IMR-90 (cell line): ENCODE data around the gene RCOR3. TPM values are rescaled to one million over a fixed set of nuclear protein-coding genes. Genes with fewer than 3 reads are reported as not detected.
A peak's percentile ranks its signal among the peaks of the same experiment; 100 is the strongest.

Experiments used
- ATAC-seq: fragments of 200-7000 bp; cut with Tn5 transposase; 2 replicates; pipeline ENCODE4 v1.9.1; 2020; ENCODE audit warnings: low read depth, mild to moderate bottlenecking, moderate library complexity
- BruUV-seq: library from RNA; stranded (reverse); fragments of 400-500 nt; replicated peaks from 2 replicates; lab custom pipeline; 2021; lab: Mats Ljungman, UMichigan
- CTCF ChIA-PET: fragments of 300-600 bp; formaldehyde crosslinking; extraction: SDS; loops from one replicate; lab custom pipeline; 2021; ENCODE audit warnings: antibody characterized with exemption; lab: Yijun Ruan, JAX
- POLR2A ChIA-PET: fragments of 300-600 bp; sonication (Branson Sonifier 250); formaldehyde crosslinking; loops from one replicate; lab custom pipeline; 2022; ENCODE audit warnings: antibody characterized with exemption; ENCODE audit not compliant: unreplicated experiment; lab: Charles Lee
- DNase-seq: peaks from one replicate; pipeline ENCODE4 v3.0.0; 2013
- H2AFZ ChIP-seq: replicated peaks from 2 replicates; pipeline ENCODE3; 2013; ENCODE audit warnings: low read length, mild to moderate bottlenecking; ENCODE audit not compliant: poor library complexity
- H2AK5ac ChIP-seq: 2 replicates; pipeline ENCODE4 v1.6.1; 2013; ENCODE audit warnings: low read depth, low read length, inconsistent platforms
- H2AK9ac ChIP-seq: replicated peaks from 2 replicates; pipeline ENCODE3; 2013; ENCODE audit warnings: mild to moderate bottlenecking, low read depth, low read length, moderate library complexity; ENCODE audit not compliant: poor library complexity
- H2BK120ac ChIP-seq: 2 replicates; pipeline ENCODE4 v1.6.1; 2013; ENCODE audit warnings: low read depth, low read length, inconsistent platforms
- H2BK15ac ChIP-seq: 3 replicates; pipeline ENCODE4 v1.6.1; 2013; ENCODE audit warnings: low read depth, low read length, inconsistent platforms
- H2BK20ac ChIP-seq: 2 replicates; pipeline ENCODE4 v1.6.1; 2013; ENCODE audit warnings: low read depth, mild to moderate bottlenecking, inconsistent platforms, low read length, moderate library complexity
- H2BK5ac ChIP-seq: 2 replicates; pipeline ENCODE4 v1.6.1; 2013; ENCODE audit warnings: mild to moderate bottlenecking, low read depth, low read length, inconsistent platforms; ENCODE audit not compliant: poor library complexity, severe bottlenecking
- H3K14ac ChIP-seq: replicated peaks from 2 replicates; pipeline ENCODE4 v1.6.1; 2013; ENCODE audit warnings: low read depth, low read length, inconsistent platforms
- H3K18ac ChIP-seq: 2 replicates; pipeline ENCODE4 v1.6.1; 2013; ENCODE audit warnings: low read depth, low read length, control low read depth
- H3K23ac ChIP-seq: 2 replicates; pipeline ENCODE4 v1.6.1; 2013; ENCODE audit warnings: low read depth, low read length, inconsistent platforms
- H3K27ac ChIP-seq: 2 replicates; pipeline ENCODE4 v1.5.1; 2013; ENCODE audit warnings: mild to moderate bottlenecking, control low read depth, low read length; ENCODE audit not compliant: insufficient read depth
- H3K27me3 ChIP-seq: 2 replicates; pipeline ENCODE4 v1.6.1; 2013; ENCODE audit warnings: low read length; ENCODE audit not compliant: control insufficient read depth, insufficient read depth
- H3K36me3 ChIP-seq: 2 replicates; pipeline ENCODE4 v1.6.1; 2013; ENCODE audit warnings: low read length, mixed read lengths; ENCODE audit not compliant: control insufficient read depth, insufficient read depth
- H3K4ac ChIP-seq: 2 replicates; pipeline ENCODE4 v1.6.1; 2013; ENCODE audit warnings: low read depth, low read length, inconsistent platforms
- H3K4me1 ChIP-seq: 2 replicates; pipeline ENCODE4 v1.6.1; 2013; ENCODE audit warnings: low read length, mixed read lengths; ENCODE audit not compliant: control insufficient read depth, insufficient read depth
- H3K4me2 ChIP-seq: 2 replicates; pipeline ENCODE4 v1.6.1; 2013; ENCODE audit warnings: low read depth, mild to moderate bottlenecking, control low read depth, low read length, moderate library complexity
- H3K4me3 ChIP-seq: 2 replicates; pipeline ENCODE4 v1.5.1; 2013; ENCODE audit warnings: low read depth, mild to moderate bottlenecking, control low read depth, low read length, moderate library complexity; ENCODE audit not compliant: insufficient read depth
- H3K56ac ChIP-seq: 2 replicates; pipeline ENCODE4 v1.6.1; 2013; ENCODE audit warnings: low read length, inconsistent platforms; ENCODE audit not compliant: insufficient read depth; ENCODE audit errors: extremely low read depth
- H3K79me1 ChIP-seq, 2 experiments: 2 replicates each; pipeline ENCODE4 v1.6.1; 2013; ENCODE audit warnings: low read length in 2 of 2, inconsistent platforms in 1 of 2, low read depth in 1 of 2
- H3K9ac ChIP-seq: 2 replicates; pipeline ENCODE4 v1.6.1; 2013; ENCODE audit warnings: low read depth, low read length, control low read depth
- H3K9me1 ChIP-seq: 2 replicates; pipeline ENCODE4 v1.6.1; 2013; ENCODE audit warnings: low read length, inconsistent platforms; ENCODE audit not compliant: insufficient read depth
- H3K9me3 ChIP-seq: 2 replicates; pipeline ENCODE4 v1.6.1; 2013; ENCODE audit warnings: low read length; ENCODE audit not compliant: control insufficient read depth, insufficient read depth
- H4K20me1 ChIP-seq: 2 replicates; pipeline ENCODE4 v1.6.1; 2013; ENCODE audit warnings: low read length, inconsistent platforms; ENCODE audit not compliant: insufficient read depth
- H4K5ac ChIP-seq: 2 replicates; pipeline ENCODE4 v1.6.1; 2013; ENCODE audit warnings: mild to moderate bottlenecking, low read depth, low read length, control low read depth
- H4K8ac ChIP-seq, 2 experiments: 2 replicates each; pipeline ENCODE4 v1.6.1; 2013; ENCODE audit warnings: low read depth in 2 of 2, low read length in 2 of 2, control low read depth in 1 of 2, inconsistent platforms in 1 of 2
- H4K91ac ChIP-seq: 2 replicates; pipeline ENCODE4 v1.6.1; 2013; ENCODE audit warnings: low read depth, low read length, inconsistent platforms; ENCODE audit not compliant: insufficient read depth
- CEBPB ChIP-seq: IDR thresholded peaks from 2 replicates; pipeline ENCODE4 v1.6.1; 2012; ENCODE audit warnings: low read depth, low read length, improper control_type of control experiment
- RCOR1 ChIP-seq: IDR thresholded peaks from 2 replicates; pipeline ENCODE4 v1.6.1; 2012; ENCODE audit warnings: mild to moderate bottlenecking, low read length, improper control_type of control experiment; ENCODE audit not compliant: insufficient replicate concordance
- WGBS, 2 experiments: methylation state at CpG; one replicate each; pipeline versions ENCODE4 v1.1.5 to v1.1.7; 2013; ENCODE audit warnings: missing lambda C conversion rate in 2 of 2; ENCODE audit not compliant: insufficient read length in 1 of 2; ENCODE audit errors: extremely low coverage in 2 of 2; 5-methylcytosine and 5-hydroxymethylcytosine counted together
- dilution Hi-C: fragments of 300-500 bp; cut with HindIII; formaldehyde crosslinking; loops from one replicate; pipeline ENCODE4 v1.14.3; 2018; ENCODE audit warnings: low sequenced_read_pairs; ENCODE audit not compliant: unreplicated experiment
- in situ Hi-C: fragments of 300-500 bp; cut with MboI; formaldehyde crosslinking; loops from 3 replicates; pipeline ENCODE4 v1.14.3; 2019; ENCODE audit warnings: low sequenced_read_pairs, inconsistent platforms, mixed read lengths
- intact Hi-C: fragments of 100-400 bp; cut with micrococcal nuclease; formaldehyde crosslinking; loops from 2 replicates; pipeline ENCODE4 v1.10.0; 2022
- polyA plus RNA-seq, 3 experiments: library from polyadenylated mRNA; depleted of rRNA; stranded (reverse); fragments of >200 nt; gene quantifications; 2 replicates each; pipeline ENCODE4 v1.2.3, GENCODE V29; 2012; ENCODE audit warnings: low replicate concordance in 1 of 3
- total RNA-seq: library from RNA; depleted of rRNA; stranded (reverse); fragments of >200 nt; gene quantifications from 2 replicates; pipeline ENCODE4 v1.2.3, GENCODE V29; 2012

RCOR3 gene
- total and polyA plus RNA-seq, 2 of the 4 experiments (the other 2 are of a cell fraction), result 8.1 to 16.4 TPM

DNA sequence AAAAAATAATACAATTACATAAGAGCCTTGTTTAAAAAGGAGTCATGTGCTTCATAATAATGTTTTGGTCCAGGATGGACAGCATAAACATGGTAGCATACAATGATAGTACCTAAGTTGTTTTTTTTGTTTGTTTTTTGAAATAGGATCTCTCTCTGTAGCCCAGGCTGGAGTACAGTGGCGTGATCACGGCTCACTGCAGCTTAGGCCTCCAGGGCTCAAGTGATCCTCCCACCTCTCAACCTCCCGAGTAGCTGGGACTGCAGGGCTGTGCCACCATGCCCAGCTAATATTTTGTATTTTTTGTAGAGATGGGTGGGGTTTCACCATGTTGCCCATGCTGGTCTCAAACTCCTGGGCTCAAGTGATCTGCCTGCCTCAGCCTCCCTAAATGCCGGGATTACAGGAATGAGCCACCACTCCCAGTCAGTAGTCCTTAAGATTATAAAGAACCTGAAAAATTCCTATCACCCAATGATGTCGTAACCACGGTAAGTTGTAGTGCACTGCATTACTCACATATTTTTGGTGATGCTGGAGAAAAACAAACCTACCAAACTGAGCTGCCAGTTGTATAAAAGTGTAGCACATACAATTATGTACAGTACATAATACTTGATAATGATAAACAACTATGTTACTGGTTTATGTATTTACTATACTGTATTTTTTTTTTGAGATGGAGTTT lies 22.4 kb upstream of the RCOR3 start:
- dilution Hi-C loops, result no loop called here
- peak; percentile 17 for DNase-seq
- no TSS peak for BruUV-seq
- Histone ChIP-seq H3K18ac (no peak overlapping the region), H3K9me3 (no peaks in the 10 kb centered on the region), H3K79me1 (no peaks in the 10 kb centered on the region), H3K4me3 (no peak overlapping the region), H3K56ac (no peak overlapping the region), H3K27ac (no peak overlapping the region), H3K4me1 (no peaks in the 10 kb centered on the region), H2AFZ (no peak overlapping the region), H2AK5ac (no peak overlapping the region), H3K9me1 (no peaks in the 10 kb centered on the region), H4K20me1 (no peaks in the 10 kb centered on the region), H2AK9ac (no peak overlapping the region), H2BK20ac (no peak overlapping the region), H2BK5ac (no peak overlapping the region), H4K8ac (no peak overlapping the region), H2BK15ac (no peak overlapping the region), H3K9ac (no peak overlapping the region), H4K91ac (no peak overlapping the region), H4K5ac (no peak overlapping the region), H3K23ac (no peak overlapping the region), H3K36me3 (no peaks in the 10 kb centered on the region), H3K4ac (no peak overlapping the region), H2BK120ac (no peak overlapping the region), H3K27me3 (no peaks in the 10 kb centered on the region), H3K4me2 (no peak overlapping the region), H3K14ac (no peak overlapping the region)
- in situ Hi-C loops, result no loop called here
- ATAC-seq, result peak; percentile 44; the same call in 1 of the 2 replicates
- CTCF ChIA-PET, result interaction anchor here (0.6 kb wide), 3 partner anchors 15 to 1346 kb away, joined by 3 read pairs; no protein-coding TSS in a partner anchor
- intact Hi-C loops, result no loop called here
- no CpG with 5 or more reads among the region's 6 CpGs for WGBS, 2 experiments
- TF ChIP-seq CEBPB (peak; percentile 66), RCOR1 (no peak)
- POLR2A ChIA-PET, result no interaction called here
